ENCODE data around the gene SVBP. TPM values are rescaled to one million over a fixed set of nuclear protein-coding genes. Genes with fewer than 3 reads are reported as not detected.

SVBP gene
- total RNA-seq, 1 donor from 2014 or later = 22.4 TPM

GRCh38 chr1:42793824-42794223 lies 23.4 kb downstream of the SVBP start:
- TF ChIP-seq CTCF (IDR thresholded peaks at IDR 0.05) = no peak
- Mint-ChIP-seq H3K27me3 (no peaks in the 10 kb centered on the region), H3K27ac (no peak overlapping the region), H3K36me3 (ENCODE audit: low read depth) (no peaks in the 10 kb centered on the region), H3K4me1 (no peaks in the 10 kb centered on the region), H3K4me3 (no peak overlapping the region), H3K9me3 (no peaks in the 10 kb centered on the region)
- CTCF ChIA-PET = no interaction called here
- ATAC-seq (ENCODE audit: low read depth) (no peak), DNase-seq (no peak)
- intact Hi-C loops (cut with micrococcal nuclease) = no loop called here
- POLR2A ChIA-PET = no interaction called here

GRCh38 chr1:42788021-42788420 lies 29.2 kb downstream of the SVBP start:
- no peak overlapping the region for H3K27ac Mint-ChIP-seq
- peaks cover 7% of the 10 kb centered on the region for H3K36me3 Mint-ChIP-seq (ENCODE audit: low read depth)
- TF ChIP-seq CTCF (IDR thresholded peaks at IDR 0.05) = no peak
- ChIA-PET CTCF (no interaction called here), POLR2A (no interaction called here)
- H3K4me1 Mint-ChIP-seq = peaks cover 11% of the 10 kb centered on the region
- no peaks in the 10 kb centered on the region for H3K9me3 Mint-ChIP-seq
- no peak for ATAC-seq (ENCODE audit: low read depth)
- H3K27me3 Mint-ChIP-seq = peaks cover 5% of the 10 kb centered on the region
- no peak for DNase-seq
- intact Hi-C loops (cut with micrococcal nuclease) = no loop called here
- no peak overlapping the region for H3K4me3 Mint-ChIP-seq

- no peak overlapping the region for H3K4me3 Mint-ChIP-seq
Measured at GRCh38 chr1:42786097-42786496, 31.1 kb downstream of the SVBP start.

GRCh38 chr1:42784946-42785693 lies 32.1 kb downstream of the SVBP start, which contains the start of gene TMEM269:
TMEM269 (plus strand) TSS chr1:42784991; CDS start chr1:42789894, 4,903 bp downstream.
- no peak for TF ChIP-seq CTCF (IDR thresholded peaks at IDR 0.05)
- peak within 1 kb of the TSS; percentile 78 for H3K4me3 Mint-ChIP-seq
- H3K36me3 Mint-ChIP-seq (ENCODE audit: low read depth) = peaks cover 23% of the 10 kb centered on the region
- ATAC-seq (ENCODE audit: low read depth) (peak; percentile 45), DNase-seq (no peak)
- H3K27ac Mint-ChIP-seq = peak within 1 kb of the TSS; percentile 9
- H3K27me3 Mint-ChIP-seq = peaks cover 5% of the 10 kb centered on the region
- intact Hi-C loops (cut with micrococcal nuclease) = no loop called here
- CTCF ChIA-PET = no interaction called here
- H3K9me3 Mint-ChIP-seq = no peaks in the 10 kb centered on the region
- H3K4me1 Mint-ChIP-seq = peaks cover 11% of the 10 kb centered on the region
- POLR2A ChIA-PET = interaction anchor here (3.3 kb wide), 1 partner anchor 18 kb away, joined by 10 read pairs; the partner anchor contains the start of genes C1orf50 and P3H1

More at GRCh38 chr1:42786097-42786496, 31.1 kb downstream of the SVBP start:
- no peak overlapping the region for H3K27ac Mint-ChIP-seq
- H3K4me1 Mint-ChIP-seq = peaks cover 11% of the 10 kb centered on the region
- CTCF ChIA-PET = no interaction called here
- POLR2A ChIA-PET = interaction anchor here (3.3 kb wide), 1 partner anchor 19 kb away, joined by 10 read pairs; the partner anchor contains the start of genes C1orf50 and P3H1
- peaks cover 16% of the 10 kb centered on the region for H3K36me3 Mint-ChIP-seq (ENCODE audit: low read depth)
- H3K9me3 Mint-ChIP-seq = no peaks in the 10 kb centered on the region
- TF ChIP-seq CTCF (IDR thresholded peaks at IDR 0.05) = no peak
- ATAC-seq (ENCODE audit: low read depth) (no peak), DNase-seq (no peak)
- H3K27me3 Mint-ChIP-seq = peaks cover 5% of the 10 kb centered on the region
- intact Hi-C loops (cut with micrococcal nuclease) = no loop called here

- Mint-ChIP-seq H3K4me3 (no peak overlapping the region), H3K27ac (no peak overlapping the region), H3K36me3 (ENCODE audit: low read depth) (peaks cover 29% of the 10 kb centered on the region), H3K4me1 (peaks cover 14% of the 10 kb centered on the region), H3K27me3 (peaks cover 5% of the 10 kb centered on the region), H3K9me3 (no peaks in the 10 kb centered on the region)
- ATAC-seq (ENCODE audit: low read depth) (no peak), DNase-seq (no peak)
- ChIA-PET POLR2A (interaction anchor here (3.3 kb wide), 1 partner anchor 17 kb away, joined by 10 read pairs; the partner anchor contains the start of genes C1orf50 and P3H1), CTCF (no interaction called here)
- intact Hi-C loops (cut with micrococcal nuclease) = no loop called here
- TF ChIP-seq CTCF (IDR thresholded peaks at IDR 0.05) = no peak
Measured at GRCh38 chr1:42784547-42784945, 32.7 kb downstream of the SVBP start.
